NT2/D1 (cell line): ENCODE results near the gene ASGR1.
"Not testable (repeated sequence)": the region's sequence is repeated elsewhere in the genome, so short reads cannot be mapped to it uniquely, and the experiment has no call there.

ENCODE experiments used
- YY1 ChIP-seq: IDR thresholded peaks from 2 replicates; pipeline ENCODE4 v1.6.1; 2011; ENCODE audit not compliant: insufficient read length, insufficient read depth
- ZNF274 ChIP-seq: IDR thresholded peaks from 2 replicates; pipeline ENCODE4 v1.6.1; 2011; ENCODE audit warnings: mild to moderate bottlenecking, low read depth, low read length

- not testable (repeated sequence) for TF ChIP-seq ZNF274, YY1
Observed at GRCh38 chr17:7172522-7173191, 6.5 kb downstream of the ASGR1 start.
